HT-29 (cell line): ENCODE data around the gene NADSYN1. TPM values are rescaled to one million over a fixed set of nuclear protein-coding genes. Genes with fewer than 3 reads are reported as not detected.

Experiments used
- DNase-seq: peaks from one replicate; pipeline ENCODE4 v3.0.0-alpha.2; 2015; ENCODE audit warnings: low spot score
- total RNA-seq: library from RNA; depleted of rRNA; stranded (reverse); fragments of >200 nt; shearing (Covaris generic); gene quantifications from 2 replicates; pipeline ENCODE4 v1.2.3, GENCODE V29; 2014

Gene NADSYN1
- total RNA-seq, 1 experiment from 2014 or later: 204 TPM

- no peak for DNase-seq
These were observed 2.1 kb upstream of the NADSYN1 start for GRCh38 chr11:71450939-71451338.

- DNase-seq: peak; percentile 50
These were observed 1.3 kb upstream of the NADSYN1 start for GRCh38 chr11:71451596-71452198.

- DNase-seq: peak; percentile 79
These were observed 585 bp upstream of the NADSYN1 start for GRCh38 chr11:71452199-71453036.

GRCh38 chr11:71453918-71454304, 908 bp downstream of the NADSYN1 start:
- peak; percentile 19 for DNase-seq

- peak; percentile 81 for DNase-seq
These were observed 1.6 kb downstream of the NADSYN1 start for GRCh38 chr11:71454470-71455113.

GRCh38 chr11:71456294-71456693, 3.3 kb downstream of the NADSYN1 start:
- DNase-seq: no peak

GRCh38 chr11:71456831-71457230, 3.8 kb downstream of the NADSYN1 start:
- DNase-seq: no peak

GRCh38 chr11:71458146-71459070, 5.4 kb downstream of the NADSYN1 start:
- DNase-seq: no peak

- no peak for DNase-seq
These were observed 6.2 kb downstream of the NADSYN1 start for GRCh38 chr11:71459076-71459766.

GRCh38 chr11:71459767-71460320, 6.8 kb downstream of the NADSYN1 start:
- DNase-seq: no peak

GRCh38 chr11:71461696-71462095, 8.7 kb downstream of the NADSYN1 start:
- DNase-seq: no peak

- DNase-seq: no peak
These were observed 9.7 kb downstream of the NADSYN1 start for GRCh38 chr11:71462726-71463125.

- no peak for DNase-seq
These were observed 10.6 kb downstream of the NADSYN1 start for GRCh38 chr11:71463331-71464211.

GRCh38 chr11:71465054-71465453, 12.1 kb downstream of the NADSYN1 start:
- DNase-seq: no peak

- no peak for DNase-seq
These were observed 13.4 kb downstream of the NADSYN1 start for GRCh38 chr11:71466358-71466757.

GRCh38 chr11:71467164-71467563, 14.2 kb downstream of the NADSYN1 start:
- DNase-seq: no peak

- no peak for DNase-seq
These were observed 17.9 kb downstream of the NADSYN1 start for GRCh38 chr11:71470946-71471345.

- no peak for DNase-seq
These were observed 19.4 kb downstream of the NADSYN1 start for GRCh38 chr11:71472357-71472885.
